Testis (tissue), 3 donors: Measurements from ENCODE around the gene IQCH. TPM values are rescaled to one million over a fixed set of nuclear protein-coding genes. Genes with fewer than 3 reads are reported as not detected.

Experiments used
- DNase-seq: peaks from one replicate; pipeline ENCODE4 v3.0.0-alpha.2; 2019
- H3K27ac ChIP-seq, 2 donors: fragments of 200-600 bp; sonication (generic); one replicate each; pipeline ENCODE4 v1.5.1; 2019
- H3K27me3 ChIP-seq: fragments of 200-600 bp; sonication (generic); one replicate; pipeline ENCODE4 v1.5.1; 2019
- H3K36me3 ChIP-seq: fragments of 200-600 bp; sonication (generic); one replicate; pipeline ENCODE4 v1.5.1; 2017; ENCODE audit warnings: low read depth; ENCODE audit errors: missing control alignments
- H3K4me1 ChIP-seq: fragments of 200-600 bp; sonication (generic); one replicate; pipeline ENCODE4 v1.5.1; 2019
- H3K4me3 ChIP-seq, 2 donors: fragments of 200-600 bp; sonication (generic); one replicate each; pipeline ENCODE4 v1.5.1; 2017 to 2019
- H3K9me3 ChIP-seq: fragments of 200-600 bp; sonication (generic); one replicate; pipeline ENCODE4 v1.5.1; 2017
- POLR2A ChIP-seq: fragments of 450-650 bp; IDR thresholded peaks from one replicate; pipeline ENCODE4 v1.6.1; 2017; ENCODE audit warnings: antibody characterized with exemption, mild to moderate bottlenecking, moderate library complexity
- WGBS, 2 donors: methylation state at CpG; one replicate each; pipeline ENCODE4 v1.1.5; 2018; 5-methylcytosine and 5-hydroxymethylcytosine counted together
- intact Hi-C: fragments of 100-400 bp; cut with DNase I; formaldehyde crosslinking; loops from one replicate; pipeline ENCODE4 v1.15.1; 2023; ENCODE audit warnings: low total_unique reads
- polyA plus RNA-seq: library from polyadenylated mRNA; stranded (reverse); fragments of 350-450 nt; fragmentation: Illumina TruSeq; extraction: RNeasy Lipid Tissue Mini Kit (QIAGEN cat#74804); gene quantifications from one replicate; pipeline ENCODE4 v1.2.3, GENCODE V29; 2014; ENCODE audit warnings: low read depth, low replicate concordance; ENCODE audit not compliant: insufficient read depth
- total RNA-seq, 2 donors: library from RNA; depleted of rRNA; stranded (reverse); fragments of >200 nt; gene quantifications; one replicate each; pipeline ENCODE4 v1.2.3, GENCODE V29; 2016
- TF ChIP-seq, protein P1 (sequence below), 3 experiments: fragments of 450-650 bp in 2 of 3; fragments of 200-600 bp in 1 of 3; sonication (generic) in 1 of 3; IDR thresholded peaks; one replicate each; pipeline ENCODE4 v1.5.1; 2016 to 2019; ENCODE audit warnings: antibody characterized with exemption in 3 of 3, mild to moderate bottlenecking in 2 of 3, moderate library complexity in 1 of 3

Gene IQCH
- total and polyA plus RNA-seq, 3 donors from 2014 or later, result 23.5 to 42.2 (median 31.9) TPM

DNA sequence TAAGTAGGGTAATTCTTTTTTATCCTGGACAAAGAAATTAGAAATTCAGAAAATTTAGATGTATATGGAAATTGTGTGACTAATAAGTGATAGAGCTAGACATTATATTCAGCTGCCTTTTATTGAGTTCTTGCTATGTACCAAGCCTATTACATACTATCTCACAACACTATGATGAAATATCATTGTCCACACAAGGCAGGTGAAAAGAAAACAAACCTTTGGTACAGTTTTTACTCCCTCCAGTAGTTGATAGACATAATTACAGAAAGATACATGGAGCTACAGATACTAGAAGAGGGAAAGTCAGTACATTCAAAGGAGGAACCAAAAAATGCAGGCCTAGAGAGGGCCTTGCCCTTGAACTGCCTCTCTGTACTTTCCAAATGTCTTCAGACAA, 4.8 kb downstream of the IQCH start:
- Histone ChIP-seq H3K9me3 (no peaks in the 10 kb centered on the region), H3K27ac (no peak overlapping the region), H3K36me3 (no peaks in the 10 kb centered on the region), H3K4me1 (no peaks in the 10 kb centered on the region), H3K4me3 (no peak overlapping the region), H3K27me3 (no peaks in the 10 kb centered on the region)
- no peak for TF ChIP-seq POLR2A
- TF ChIP-seq, protein P1, sequence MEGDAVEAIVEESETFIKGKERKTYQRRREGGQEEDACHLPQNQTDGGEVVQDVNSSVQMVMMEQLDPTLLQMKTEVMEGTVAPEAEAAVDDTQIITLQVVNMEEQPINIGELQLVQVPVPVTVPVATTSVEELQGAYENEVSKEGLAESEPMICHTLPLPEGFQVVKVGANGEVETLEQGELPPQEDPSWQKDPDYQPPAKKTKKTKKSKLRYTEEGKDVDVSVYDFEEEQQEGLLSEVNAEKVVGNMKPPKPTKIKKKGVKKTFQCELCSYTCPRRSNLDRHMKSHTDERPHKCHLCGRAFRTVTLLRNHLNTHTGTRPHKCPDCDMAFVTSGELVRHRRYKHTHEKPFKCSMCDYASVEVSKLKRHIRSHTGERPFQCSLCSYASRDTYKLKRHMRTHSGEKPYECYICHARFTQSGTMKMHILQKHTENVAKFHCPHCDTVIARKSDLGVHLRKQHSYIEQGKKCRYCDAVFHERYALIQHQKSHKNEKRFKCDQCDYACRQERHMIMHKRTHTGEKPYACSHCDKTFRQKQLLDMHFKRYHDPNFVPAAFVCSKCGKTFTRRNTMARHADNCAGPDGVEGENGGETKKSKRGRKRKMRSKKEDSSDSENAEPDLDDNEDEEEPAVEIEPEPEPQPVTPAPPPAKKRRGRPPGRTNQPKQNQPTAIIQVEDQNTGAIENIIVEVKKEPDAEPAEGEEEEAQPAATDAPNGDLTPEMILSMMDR (IDR thresholded peaks at IDR 0.05), result no peak
- intact Hi-C loops, result no loop called here
- no peak for DNase-seq

DNA sequence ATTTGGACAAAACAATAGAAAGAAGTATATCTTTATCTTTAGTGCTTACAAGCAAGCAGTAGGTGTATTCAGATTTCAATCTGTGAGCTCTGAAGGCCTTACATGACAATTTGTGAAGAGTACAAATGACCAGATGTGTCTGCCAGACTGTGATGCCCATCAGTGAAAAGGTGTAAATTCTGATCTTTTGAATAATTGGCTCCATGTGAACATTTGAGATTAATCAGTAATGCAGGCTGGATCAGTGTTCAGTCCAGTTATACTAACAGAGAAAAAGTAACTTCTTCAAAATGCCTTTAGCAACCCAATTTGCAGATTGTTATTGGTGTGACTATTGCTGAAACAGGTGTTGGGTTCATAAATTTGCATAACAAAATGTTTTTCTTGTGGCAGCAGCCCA, 5.2 kb downstream of the IQCH start:
- intact Hi-C loops, result no loop called here
- no peaks in the 10 kb centered on the region for H3K9me3 ChIP-seq
- no peaks in the 10 kb centered on the region for H3K36me3 ChIP-seq
- H3K4me1 ChIP-seq, result no peaks in the 10 kb centered on the region
- TF ChIP-seq, protein P1 (IDR thresholded peaks at IDR 0.05), result no peak
- TF ChIP-seq POLR2A, result no peak
- no peak overlapping the region for H3K4me3 ChIP-seq
- no peaks in the 10 kb centered on the region for H3K27me3 ChIP-seq
- no peak for DNase-seq
- H3K27ac ChIP-seq, result no peak overlapping the region

DNA sequence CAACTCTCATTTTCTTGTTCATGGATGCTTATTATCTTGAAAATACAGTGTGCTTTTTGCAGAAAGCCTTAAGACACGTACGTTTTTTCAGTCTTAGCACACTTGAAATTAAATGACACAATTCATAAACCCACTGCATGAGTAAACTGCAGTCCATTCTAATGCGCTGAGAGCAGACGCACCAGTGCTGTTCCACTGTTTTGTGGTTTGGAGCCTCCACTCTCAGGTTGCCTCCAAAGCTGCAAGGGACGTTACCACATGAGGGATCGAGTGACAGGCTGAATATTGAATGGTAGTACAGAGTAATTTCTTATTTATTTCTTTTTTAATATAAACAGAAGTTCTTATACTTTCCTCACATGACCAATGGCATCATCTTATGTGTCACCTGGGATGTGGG, 12.3 kb downstream of the IQCH start:
- no peaks in the 10 kb centered on the region for H3K9me3 ChIP-seq
- no peak overlapping the region for H3K4me3 ChIP-seq
- TF ChIP-seq, protein P1 (IDR thresholded peaks at IDR 0.05), result no peak
- no peak for TF ChIP-seq POLR2A
- H3K27me3 ChIP-seq, result no peaks in the 10 kb centered on the region
- H3K27ac ChIP-seq, result no peak overlapping the region
- 87 to 88% methylated on average over 6 of the region's 6 CpGs for WGBS, 2 donors
- H3K4me1 ChIP-seq, result no peaks in the 10 kb centered on the region
- intact Hi-C loops, result no loop called here
- DNase-seq, result no peak
- no peaks in the 10 kb centered on the region for H3K36me3 ChIP-seq

DNA sequence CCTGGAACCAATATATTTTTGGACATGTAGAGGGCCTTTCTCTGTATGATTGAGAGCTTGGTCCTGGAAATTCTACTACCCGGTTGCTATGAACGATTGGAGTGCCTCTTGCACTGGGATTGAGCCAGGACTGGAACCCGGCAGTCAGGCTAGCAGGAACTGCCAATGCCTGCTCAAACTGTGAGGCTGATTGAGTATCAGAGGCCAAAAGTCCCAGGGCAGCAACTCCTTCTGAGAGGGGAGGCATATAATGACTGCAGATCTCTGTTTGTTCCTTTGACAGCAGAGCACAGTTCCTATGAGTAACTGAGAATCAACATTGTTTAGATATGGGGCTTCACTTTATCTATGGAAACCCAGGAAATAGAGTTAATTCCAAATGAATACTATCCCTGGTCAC, 12.9 kb downstream of the IQCH start:
- intact Hi-C loops, result no loop called here
- TF ChIP-seq, protein P1 (IDR thresholded peaks at IDR 0.05), result no peak
- TF ChIP-seq POLR2A, result no peak
- no peaks in the 10 kb centered on the region for H3K27me3 ChIP-seq
- H3K4me1 ChIP-seq, result no peaks in the 10 kb centered on the region
- no peaks in the 10 kb centered on the region for H3K36me3 ChIP-seq
- 61 to 72% methylated on average over 3 of the region's 3 CpGs for WGBS, 2 donors
- DNase-seq, result no peak
- H3K9me3 ChIP-seq, result no peaks in the 10 kb centered on the region
- no peak overlapping the region for H3K27ac ChIP-seq
- H3K4me3 ChIP-seq, result no peak overlapping the region
